COR-L47 (cell line): ENCODE measurements around the gene LTBP3.
A peak's percentile ranks its signal among the peaks of the same experiment; 100 is the strongest.
"Not testable (repeated sequence)": the region's sequence is repeated elsewhere in the genome, so short reads cannot be mapped to it uniquely, and the experiment has no call there.

ENCODE experiments used
- DNase-seq: peaks from one replicate; lab custom pipeline; 2025; lab: John Stamatoyannopoulos, UW

LTBP3 gene

DNA sequence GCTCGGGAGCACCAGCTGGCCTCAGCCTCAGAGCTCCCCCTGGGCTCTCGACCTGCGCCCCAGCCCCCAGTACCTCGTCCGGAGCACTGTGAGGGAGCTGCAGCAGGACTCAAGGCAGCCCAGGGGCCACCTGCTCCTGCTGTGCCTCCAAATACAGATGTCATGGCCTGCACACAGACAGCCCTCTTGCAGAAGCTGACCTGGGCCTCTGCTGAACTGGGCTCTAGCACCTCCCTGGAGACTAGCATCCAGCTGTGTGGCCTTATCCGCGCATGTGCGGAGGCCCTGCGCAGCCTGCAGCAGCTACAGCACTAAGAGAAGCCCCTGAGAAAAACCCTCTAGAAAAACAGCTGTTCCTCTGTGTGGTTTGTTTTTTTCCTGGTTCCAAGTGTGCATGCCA is 13.3 kb upstream of the LTBP3 start:
- DNase-seq, result no peak

DNA sequence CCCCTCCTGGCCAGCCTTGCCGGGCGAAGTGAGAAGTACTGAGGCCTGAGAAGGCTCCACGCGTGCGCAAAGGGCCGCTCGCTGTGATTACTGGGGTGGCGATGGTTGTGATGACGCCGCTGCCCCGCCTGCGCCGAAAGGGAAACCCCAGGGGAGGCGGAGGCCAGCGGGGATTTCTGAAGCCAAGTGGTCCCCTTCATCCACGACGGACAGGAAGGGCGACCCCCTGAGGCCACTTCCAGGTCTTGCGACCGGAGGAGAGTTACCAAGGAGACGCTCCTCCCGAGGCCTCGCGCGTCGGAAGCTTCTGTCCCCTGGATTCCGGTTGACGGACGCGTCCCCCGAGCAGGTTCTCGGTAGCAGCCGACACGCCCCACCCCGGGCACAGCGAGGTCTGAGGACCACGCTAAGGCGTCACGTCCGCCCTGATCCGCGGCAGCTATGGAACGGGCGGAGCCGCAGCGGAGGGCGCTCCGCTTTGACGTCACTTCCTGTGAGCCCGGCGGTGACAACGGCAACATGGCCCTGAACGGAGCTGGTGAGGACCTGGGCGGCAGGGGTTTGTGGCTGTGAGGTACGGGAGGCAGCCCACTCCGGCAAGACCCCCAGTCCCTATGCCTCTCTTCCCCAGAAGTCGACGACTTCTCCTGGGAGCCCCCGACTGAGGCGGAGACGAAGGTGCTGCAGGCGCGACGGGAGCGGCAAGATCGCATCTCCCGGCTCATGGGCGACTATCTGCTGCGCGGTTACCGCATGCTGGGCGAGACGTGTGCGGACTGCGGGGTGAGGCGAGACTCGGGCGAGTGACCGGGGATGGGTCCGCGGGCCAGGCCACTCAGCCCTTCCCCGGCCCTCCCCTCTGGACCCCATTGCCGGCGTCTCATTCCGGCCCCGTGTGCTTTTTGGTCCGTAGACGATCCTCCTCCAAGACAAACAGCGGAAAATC is 12.1 kb upstream of the LTBP3 start, which contains the start of gene ZNRD2:
Gene ZNRD2 (plus strand): TSS at position 505 of the 946 bp plus-strand sequence. CDS start 15 bp downstream, at position 520.
- peak; percentile 99 for DNase-seq

DNA sequence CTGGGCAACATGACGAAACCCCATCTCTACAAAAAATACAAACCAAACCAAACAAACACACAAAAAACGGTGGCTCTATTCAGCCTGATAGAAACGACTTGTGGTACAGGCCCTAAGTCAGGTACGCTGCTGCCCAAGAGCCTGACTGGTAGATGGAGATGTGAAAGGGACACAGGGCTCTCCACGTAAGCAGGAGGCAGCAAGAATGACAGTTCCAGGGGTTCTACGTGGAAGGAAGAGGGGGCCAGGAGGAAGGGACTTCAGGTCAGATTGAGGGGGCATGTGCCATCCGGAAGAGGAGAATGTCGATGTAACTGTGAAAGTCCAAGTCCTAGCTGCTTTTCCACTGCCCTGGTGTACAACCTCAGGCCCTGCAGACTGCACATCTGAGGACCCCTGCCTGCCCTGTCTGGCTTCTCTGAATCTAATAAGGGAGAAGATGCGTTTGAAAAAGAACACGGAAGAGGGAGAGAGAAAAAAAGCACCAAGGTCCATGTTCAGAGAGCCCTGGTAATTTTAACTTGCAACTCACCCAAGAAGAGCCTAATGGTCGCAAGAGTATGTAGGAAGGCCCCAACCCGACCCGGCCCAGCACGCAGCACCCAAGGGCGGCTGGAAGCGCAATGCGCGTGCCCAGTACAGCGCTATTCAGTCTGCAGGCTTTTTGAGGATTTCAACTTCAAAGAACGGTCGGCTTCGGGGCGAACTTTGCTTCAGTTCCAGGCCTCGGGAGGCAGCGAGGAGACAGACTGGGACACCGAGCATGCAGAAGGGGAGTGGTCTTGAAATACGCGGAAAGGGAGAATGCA is 11.2 kb upstream of the LTBP3 start:
- DNase-seq, result no peak

DNA sequence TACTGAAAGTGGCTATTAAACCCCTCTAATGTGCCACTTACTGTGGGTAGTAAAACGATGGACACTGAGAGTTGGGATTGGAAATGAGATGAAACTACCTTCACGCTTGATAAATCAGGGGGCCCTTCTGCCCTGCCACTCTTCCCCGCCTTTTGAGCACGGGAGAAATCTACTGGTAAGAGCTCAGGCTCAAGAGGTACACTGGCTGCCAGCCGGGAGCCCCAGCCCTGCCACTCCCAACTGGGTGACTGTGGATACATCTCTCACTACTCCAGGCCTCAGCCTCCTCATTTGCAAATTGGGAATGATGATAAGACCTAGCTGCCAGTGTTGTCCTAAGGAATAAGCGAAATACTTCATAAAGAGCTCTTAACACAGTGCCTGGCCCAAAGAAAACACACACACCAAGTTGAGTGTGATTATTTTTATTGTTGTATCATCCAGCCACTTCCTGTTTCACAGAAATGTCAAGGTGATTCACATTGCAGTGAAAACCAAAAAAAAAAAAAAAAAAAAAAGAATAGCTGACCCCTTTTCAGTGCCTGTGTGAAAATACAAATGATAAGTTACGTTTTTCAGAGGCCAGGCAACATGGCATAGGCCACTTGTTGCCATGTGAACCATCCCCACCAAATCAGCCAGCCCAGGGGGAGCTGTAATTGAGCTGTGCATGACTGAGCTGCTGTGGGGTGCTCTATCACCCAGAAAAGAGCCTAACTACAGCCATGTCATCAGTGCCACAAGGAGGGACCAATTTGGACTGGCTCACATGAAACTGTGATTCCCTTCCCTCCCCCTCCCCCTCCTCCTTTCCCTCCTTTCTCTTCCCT is 7.7 kb upstream of the LTBP3 start:
- no peak for DNase-seq

DNA sequence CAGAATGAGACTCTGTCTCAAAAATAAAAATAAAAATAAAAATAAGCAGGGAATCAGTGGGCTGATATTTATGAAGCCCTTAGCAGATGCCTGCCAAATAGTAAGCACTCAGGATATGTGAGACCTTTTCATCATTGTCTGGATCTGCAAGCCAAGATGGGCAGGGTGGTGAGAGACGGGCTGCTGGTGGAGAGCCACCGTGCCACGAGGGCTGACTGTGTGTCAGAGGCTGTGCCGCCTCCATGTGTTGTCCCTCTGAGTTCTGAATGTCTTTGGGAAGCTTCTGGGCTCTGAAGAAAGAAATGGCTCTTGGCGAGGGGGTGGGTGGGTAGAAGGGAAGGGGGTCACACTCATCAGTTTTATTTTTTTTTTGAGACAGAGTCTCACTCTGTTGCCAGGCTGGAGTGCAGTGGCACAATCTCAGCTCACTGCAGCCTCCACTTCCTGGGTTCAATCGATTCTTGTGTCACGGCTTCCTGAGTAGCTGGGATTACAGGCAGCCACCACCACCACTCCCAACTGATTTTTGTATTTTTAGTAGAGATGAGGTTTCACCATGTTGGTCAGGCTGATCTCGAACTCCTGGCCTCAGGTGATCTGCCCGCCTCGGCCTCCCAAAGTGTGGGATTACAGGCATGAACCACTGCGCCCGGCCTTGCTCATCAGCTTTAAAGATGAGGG is 6.9 kb upstream of the LTBP3 start:
- not testable (repeated sequence) for DNase-seq

DNA sequence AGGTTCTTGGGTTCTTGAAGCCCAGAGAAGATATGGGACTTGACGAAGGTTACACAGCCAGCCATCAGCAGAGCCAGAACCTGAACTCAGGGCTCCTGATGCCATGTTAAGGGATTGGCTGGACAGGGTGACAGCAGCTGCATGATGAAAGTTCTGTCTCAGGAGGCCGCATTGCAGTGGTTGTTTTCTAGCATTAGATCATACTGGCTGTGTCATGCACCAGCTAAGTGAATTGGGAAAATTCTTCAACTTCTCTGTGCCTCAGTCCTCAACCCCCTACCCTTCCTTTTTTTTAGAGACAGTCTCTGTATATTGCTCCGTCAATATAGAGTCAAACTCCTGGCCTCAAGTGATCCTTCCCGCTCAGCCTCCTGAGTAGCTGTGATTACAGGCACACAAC is 5.4 kb upstream of the LTBP3 start:
- DNase-seq, result no peak

DNA sequence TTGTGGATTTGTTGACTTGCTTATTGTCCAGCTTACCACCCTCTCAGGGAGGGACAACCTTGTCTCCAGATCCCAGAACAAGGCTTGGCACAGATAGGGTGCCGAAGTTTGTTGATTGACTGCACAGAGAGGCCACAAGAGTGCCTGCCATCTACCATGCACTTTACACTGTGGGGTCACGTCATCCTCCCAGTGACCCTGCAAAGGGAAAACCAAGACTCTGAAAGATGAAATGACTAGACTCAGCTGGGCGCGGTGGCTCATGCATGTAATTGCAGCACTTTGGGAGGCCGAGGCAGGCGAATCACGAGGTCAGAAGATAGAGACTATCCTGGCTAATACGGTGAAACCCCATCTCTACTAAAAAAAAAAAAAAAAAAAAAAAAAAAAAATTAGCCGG is 4.6 kb upstream of the LTBP3 start:
- no peak for DNase-seq

DNA sequence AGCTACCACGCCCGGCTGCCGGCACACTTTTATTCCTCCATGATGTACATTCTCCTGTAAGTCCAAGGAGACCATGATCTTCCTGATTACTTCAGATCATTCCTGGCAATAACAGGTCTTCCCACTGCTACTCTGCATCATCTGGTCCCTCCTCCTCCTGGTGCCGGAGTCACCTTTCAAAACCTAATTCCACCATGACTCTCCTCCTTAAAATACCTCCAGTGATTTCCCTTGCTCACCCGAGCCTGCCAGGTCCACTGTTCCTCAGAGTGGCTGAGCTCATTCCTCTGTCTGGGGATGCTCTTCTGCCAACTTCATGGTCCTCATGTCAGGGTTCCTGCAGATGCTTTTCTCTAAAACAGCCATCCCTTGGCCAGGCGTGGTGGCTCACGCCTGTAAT is 3.9 kb upstream of the LTBP3 start:
- no peak for DNase-seq

DNA sequence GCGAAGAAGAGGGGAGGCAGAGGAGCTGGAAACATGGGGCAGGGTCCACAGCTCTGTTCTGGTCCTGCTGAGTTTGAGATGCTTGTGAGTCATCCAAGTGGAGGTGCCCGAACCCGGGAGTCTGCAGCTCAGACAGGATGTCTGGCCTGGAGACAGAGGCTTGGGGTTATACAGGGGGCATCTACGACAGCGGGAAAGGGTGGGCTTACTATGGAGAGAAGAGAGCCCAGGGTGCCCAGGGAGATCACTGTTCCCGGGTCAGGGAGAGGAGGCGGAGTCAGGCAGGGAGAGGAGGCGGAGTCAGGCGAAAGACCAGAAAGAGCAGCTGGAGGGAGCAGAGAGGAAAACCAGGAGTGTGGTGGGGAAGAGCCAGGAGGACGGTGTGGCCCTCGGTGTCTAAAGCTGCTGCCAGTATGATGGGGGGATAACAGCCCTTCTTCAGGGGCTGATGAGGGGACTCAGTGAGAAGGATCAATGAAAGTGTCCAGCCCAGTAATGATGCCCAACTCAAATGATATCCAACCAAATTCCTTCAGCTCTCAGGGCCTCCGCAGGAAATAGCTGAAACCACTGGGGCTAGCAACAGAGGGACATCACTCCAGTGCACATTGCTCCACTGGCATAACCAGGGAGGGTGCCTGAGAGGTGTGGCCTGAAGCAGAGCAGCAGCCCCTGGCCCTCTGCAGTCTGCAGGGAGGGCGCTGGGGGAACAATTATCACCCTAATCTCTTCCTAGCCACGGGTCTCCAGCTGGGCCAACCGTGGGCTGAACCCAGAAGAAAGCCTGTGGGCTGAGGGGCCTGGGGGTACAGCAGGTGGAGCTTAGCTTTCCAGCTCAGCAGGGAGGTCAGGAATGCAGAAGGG is 2.6 kb upstream of the LTBP3 start:
- no peak for DNase-seq

DNA sequence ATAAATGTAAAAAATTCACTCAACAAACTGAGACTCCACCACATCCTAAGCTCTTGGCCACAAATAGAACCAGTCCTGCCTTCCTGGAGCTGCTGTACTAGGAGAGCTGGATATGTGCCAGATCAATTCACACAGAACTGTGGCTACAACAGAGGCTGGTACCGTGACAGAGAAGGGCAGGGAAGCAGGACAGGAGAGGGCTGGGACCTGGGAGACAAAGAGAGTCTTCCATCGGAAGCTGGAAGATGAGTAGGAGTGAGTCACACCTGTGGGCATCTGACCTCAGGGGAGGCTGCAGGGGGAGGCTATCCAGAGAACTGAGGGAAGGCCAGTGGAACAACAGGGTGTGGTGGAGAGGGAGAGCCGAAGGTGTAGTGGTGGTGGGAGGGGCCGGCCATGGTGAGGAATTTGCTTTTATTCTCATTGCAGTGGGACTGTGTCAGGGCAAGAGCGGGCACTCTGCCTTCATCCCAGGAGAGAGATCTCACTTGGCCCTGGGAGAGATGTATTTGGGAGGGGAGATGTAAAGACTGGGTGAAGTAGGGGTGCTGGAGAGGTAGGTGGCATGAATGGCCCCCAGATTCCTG is 1.9 kb upstream of the LTBP3 start:
- peak; percentile 36 for DNase-seq

DNA sequence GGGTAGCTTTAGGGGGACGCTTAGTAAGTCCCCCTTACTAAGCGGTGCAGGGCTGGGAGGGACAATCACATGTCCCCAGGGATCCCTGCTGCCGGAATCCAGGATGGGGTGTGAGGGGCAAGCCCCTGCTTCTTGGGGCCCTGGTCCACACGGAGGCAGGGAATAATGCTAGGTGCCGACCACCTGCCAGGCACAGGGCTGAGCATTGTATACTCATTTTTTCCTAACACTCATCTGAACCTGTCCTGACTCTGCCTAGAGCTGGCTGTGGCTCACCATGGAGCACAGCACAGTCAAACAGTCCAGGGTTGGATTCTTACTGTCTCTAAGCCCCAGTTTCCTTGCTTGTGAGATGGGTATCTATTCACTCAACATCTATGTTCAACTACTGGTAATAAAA is 1.4 kb upstream of the LTBP3 start:
- no peak for DNase-seq

DNA sequence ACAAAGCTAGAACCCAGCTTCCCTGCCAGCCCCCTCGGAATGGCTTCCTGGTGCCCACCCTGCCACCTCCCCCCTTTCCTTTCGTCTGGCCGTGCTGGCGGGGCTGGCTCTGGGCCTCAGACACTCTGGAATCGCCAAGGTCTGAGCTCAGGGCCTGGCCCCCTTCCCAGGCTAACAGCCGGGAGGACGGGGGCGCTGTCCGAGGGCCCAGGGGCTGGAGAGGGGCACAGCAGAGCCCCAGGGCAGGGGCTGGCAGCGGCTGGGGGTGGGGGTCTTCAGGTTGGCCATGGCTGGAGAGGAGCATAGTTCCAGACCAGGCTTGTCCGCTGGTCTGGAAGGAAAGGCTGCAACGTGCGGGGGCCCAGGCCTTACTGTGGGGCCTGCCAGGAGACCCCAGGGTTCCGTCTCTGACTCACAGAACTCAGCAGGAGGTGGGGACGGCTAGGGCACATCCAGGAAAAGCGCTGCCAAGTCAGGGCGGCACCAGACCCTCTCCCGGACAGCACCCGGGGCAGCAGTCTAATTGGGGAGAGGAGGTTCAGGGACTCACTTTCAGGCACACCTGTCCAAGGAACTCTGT is 861 bp upstream of the LTBP3 start:
- peak; percentile 58 for DNase-seq

DNA sequence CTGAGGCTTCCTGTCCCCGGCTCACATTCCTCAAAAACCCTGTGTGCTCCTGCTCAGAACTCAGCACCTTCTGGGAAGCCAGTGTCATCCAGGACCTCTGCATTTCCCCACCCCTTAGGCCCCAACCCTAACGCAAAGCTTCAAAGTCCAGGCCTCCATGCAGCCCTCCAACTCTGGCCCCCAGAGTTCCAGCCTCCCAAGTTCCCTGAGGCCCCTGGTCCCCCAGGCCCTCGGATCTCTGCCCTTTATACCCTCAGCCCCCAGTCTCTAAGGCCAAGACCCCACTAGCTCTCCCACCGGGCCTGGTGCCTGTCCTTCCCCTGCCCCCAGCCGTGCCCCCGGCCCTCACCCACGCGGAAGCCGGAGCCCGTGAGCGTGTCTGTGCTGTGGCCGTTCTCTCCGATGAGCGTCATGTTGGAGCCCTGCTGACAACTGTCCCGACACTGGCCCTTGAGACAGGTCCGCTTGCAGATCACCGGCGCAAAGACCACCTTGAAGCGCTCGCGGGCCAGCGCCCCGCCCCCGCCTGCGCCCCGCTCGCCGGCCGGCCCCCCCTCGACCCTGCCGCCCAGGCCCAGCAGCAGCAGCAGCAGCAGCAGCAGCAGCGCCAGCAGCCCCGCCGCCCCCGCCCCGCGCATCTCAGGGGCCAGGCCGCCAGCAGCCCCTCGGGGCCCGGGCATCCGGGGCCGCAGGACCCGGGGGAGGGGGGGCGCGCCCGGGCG is 718 bp downstream of the LTBP3 start:
- DNase-seq, result no peak

DNA sequence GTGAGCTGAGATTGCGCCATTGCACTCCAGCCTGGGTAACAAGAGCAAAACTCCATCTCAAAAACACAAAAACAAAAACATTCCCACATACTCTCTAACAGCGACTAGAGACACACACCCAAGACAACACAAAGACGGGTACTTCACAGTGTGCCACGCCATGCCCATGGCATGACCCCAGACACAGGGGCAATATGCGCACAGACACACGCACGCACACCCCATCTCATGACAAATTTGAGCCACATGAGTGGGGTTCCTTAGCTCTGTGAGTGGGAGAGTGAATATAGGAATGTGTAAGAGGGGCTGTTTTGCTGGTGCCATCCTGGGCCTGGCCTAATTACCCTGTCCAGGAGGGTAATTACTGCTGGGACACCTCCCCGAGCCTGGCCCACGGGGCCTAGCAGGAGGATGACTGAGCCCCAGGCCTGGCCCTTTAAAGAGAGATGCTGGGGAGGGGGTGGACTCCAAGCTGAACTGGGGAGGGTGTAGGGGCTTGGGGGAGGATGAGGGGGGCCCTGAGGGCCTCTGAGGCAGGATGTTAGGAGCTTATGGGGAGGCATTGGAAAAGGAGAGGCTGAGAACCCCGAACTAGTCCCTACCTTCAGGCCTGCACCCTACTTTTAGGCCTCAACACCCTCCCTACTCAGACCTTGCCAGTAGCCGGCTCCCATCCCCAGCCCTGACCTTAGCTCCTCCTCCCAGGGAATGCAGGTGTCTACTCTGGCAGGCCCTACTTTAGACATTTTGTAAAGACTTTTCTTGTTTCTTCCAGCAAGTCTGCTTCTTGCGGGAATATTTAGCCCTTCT is 1.5 kb downstream of the LTBP3 start:
- DNase-seq, result no peak

DNA sequence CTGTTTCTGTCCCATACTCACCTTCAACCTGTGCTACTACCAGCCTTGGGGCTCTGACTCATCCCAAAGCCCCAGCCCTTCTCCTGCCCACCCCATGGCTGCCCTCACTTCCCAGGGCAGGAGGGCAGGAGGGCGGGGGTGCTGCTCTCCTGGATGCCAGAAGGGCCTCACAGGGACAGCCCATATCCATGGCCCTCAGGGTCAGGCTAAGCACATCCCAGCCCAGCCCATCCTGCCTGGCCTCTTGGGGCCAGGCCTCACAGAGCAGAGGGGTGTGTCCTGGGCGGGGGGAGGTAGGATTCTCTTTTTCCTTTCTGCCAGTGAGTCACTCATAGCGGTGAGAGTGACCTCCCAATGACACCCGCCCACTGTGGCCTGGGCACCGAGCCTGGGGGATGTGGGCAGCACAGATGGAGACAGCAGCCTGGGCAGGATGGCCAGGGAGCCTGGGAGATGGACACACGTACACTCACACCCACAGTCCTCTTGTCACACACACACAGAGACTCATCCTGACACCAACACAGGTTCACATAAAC is 2.4 kb downstream of the LTBP3 start:
- no peak for DNase-seq

DNA sequence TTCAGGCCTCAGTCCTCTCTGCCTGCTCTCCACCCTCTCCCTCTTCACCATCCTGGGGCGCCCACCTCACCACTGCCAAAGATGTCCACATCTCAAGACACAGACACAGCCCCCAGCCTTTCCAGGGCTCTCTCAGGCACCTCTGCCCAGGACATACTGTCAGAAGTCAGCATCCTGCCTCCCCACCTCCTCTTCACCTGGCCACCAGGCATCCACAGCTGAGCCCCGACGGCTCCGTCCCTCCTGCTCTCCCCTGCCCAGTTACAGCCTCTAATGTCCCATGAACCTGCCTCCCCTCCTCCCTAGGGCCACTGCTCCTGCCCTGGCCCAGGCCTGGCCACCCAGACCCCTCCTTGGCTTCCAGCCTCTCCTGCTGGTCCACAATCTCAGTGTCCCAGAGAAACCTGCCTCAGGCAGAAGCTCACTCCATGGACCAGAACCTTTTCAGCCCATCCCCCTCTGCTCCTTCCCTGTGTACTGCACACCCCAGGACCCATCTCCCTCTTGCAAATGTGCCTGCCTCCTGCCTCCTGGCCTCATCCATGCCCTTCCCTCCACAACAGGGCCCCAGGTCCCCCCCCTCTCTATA is 3.2 kb downstream of the LTBP3 start:
- DNase-seq, result no peak

DNA sequence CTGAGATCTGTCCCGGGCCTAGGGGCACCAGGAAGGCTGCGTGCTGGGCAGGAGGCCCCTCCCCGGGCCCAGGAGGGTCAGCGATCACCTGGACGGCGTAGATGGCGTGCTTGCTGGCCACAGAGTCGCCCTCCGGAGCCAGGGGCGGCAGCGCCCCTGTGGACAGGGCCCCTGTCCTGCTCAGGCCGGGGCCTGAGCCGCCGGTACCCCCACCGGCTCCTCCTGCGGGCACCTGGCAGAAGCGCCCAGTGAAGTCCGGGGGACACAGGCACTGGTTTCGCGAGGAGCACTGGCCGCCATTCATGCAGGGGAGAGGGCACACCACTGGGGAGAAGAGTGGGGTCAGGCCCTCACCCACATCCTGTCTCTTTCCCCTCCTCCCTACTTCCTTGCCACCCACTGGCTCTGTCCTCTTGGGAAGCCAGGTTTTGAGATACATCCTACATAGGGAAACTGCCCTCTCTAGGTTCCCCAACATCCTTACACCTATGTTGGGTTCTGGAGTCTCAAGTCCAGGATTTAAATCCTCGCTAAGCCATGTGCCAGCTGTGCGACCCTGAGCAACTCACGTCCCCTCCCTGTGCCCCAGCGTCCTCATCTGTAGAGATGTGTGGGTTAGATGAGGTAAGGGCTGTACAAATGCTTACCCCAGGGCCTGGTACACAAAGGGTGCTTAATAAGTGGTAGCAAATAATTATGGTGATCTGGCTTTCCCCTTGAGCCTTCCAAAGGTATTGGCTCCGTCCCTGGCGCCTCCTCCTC is 3.9 kb downstream of the LTBP3 start:
- DNase-seq, result no peak
